OCI-LY1 (cell line): ENCODE results near the gene CPEB1.
"Not testable (repeated sequence)": the region's sequence is repeated elsewhere in the genome, so short reads cannot be mapped to it uniquely, and the experiment has no call there.

Experiments used
- H2AFZ ChIP-seq: fragments of 200-600 bp; sonication (generic), shearing (Covaris generic); 2 replicates; pipeline ENCODE4 v1.6.0; 2014; ENCODE audit warnings: antibody characterized with exemption, mild to moderate bottlenecking, low read length
- H3F3A ChIP-seq: fragments of 200-600 bp; sonication (generic), shearing (Covaris generic); 2 replicates; pipeline ENCODE4 v1.6.0; 2014; ENCODE audit warnings: mild to moderate bottlenecking, antibody characterized with exemption, low read length, moderate library complexity; ENCODE audit not compliant: insufficient read depth
- H3K27ac ChIP-seq: fragments of 200-600 bp; sonication (generic); 2 replicates; pipeline ENCODE4 v1.5.1; 2014; ENCODE audit warnings: low read length, mixed run types, mild to moderate bottlenecking, low read depth; ENCODE audit not compliant: poor library complexity, severe bottlenecking
- H3K27me3 ChIP-seq: fragments of 200-600 bp; sonication (generic); 2 replicates; pipeline ENCODE4 v1.6.0; 2014; ENCODE audit warnings: antibody characterized with exemption, mild to moderate bottlenecking, low read length, moderate library complexity; ENCODE audit not compliant: insufficient read depth
- H3K36me3 ChIP-seq: fragments of 200-600 bp; sonication (generic); 2 replicates; pipeline ENCODE4 v1.6.1; 2014; ENCODE audit warnings: mild to moderate bottlenecking, antibody characterized with exemption, low read length, moderate library complexity, mixed read lengths; ENCODE audit not compliant: insufficient read depth
- H3K4me1 ChIP-seq: fragments of 200-600 bp; sonication (generic); 2 replicates; pipeline ENCODE4 v1.5.1; 2014; ENCODE audit warnings: mild to moderate bottlenecking, low read length, moderate library complexity; ENCODE audit not compliant: insufficient read depth, severe bottlenecking
- H3K4me2 ChIP-seq: fragments of 200-600 bp; sonication (generic), shearing (Covaris generic); 2 replicates; pipeline ENCODE4 v1.6.1; 2014; ENCODE audit warnings: low read length
- H3K4me3 ChIP-seq: fragments of 200-600 bp; sonication (generic); 2 replicates; pipeline ENCODE4 v1.5.1; 2014; ENCODE audit warnings: low read length, low read depth, mild to moderate bottlenecking, mixed read lengths; ENCODE audit not compliant: poor library complexity, severe bottlenecking
- H3K79me2 ChIP-seq: fragments of 200-600 bp; shearing (Covaris generic); 2 replicates; pipeline ENCODE4 v1.6.1; 2016; ENCODE audit warnings: mixed run types, low read length, mixed read lengths; ENCODE audit not compliant: insufficient read depth
- H3K9ac ChIP-seq: fragments of 200-600 bp; sonication (generic), shearing (Covaris generic); 2 replicates; pipeline ENCODE4 v1.6.1; 2014; ENCODE audit warnings: mild to moderate bottlenecking, low read length, mixed read lengths
- H3K9me2 ChIP-seq: fragments of 200-600 bp; sonication (generic), shearing (Covaris generic); 2 replicates; pipeline ENCODE4 v1.6.1; 2014; ENCODE audit warnings: low read depth, mild to moderate bottlenecking, low read length, mixed read lengths
- H3K9me3 ChIP-seq: fragments of 200-600 bp; shearing (Covaris generic); 2 replicates; pipeline ENCODE4 v1.6.1; 2014; ENCODE audit warnings: low read length, mixed read lengths
- H4K20me1 ChIP-seq: fragments of 200-600 bp; sonication (generic), shearing (Covaris generic); 2 replicates; pipeline ENCODE4 v1.6.0; 2016; ENCODE audit warnings: mild to moderate bottlenecking, low read length; ENCODE audit not compliant: insufficient read depth
- CTCF ChIP-seq: fragments of 200-600 bp; sonication (generic), shearing (Covaris generic); IDR thresholded peaks from 2 replicates; pipeline ENCODE4 v1.5.1; 2017; ENCODE audit warnings: mild to moderate bottlenecking, antibody characterized with exemption, low read length, moderate library complexity, mixed read lengths
- EZH2 ChIP-seq: fragments of 200-600 bp; sonication (generic), shearing (Covaris generic); IDR thresholded peaks from 2 replicates; pipeline ENCODE4 v1.8.0; 2017; ENCODE audit warnings: borderline replicate concordance, mixed run types, mild to moderate bottlenecking, antibody characterized with exemption, low read length, moderate library complexity, mixed read lengths

The CPEB1 gene

DNA sequence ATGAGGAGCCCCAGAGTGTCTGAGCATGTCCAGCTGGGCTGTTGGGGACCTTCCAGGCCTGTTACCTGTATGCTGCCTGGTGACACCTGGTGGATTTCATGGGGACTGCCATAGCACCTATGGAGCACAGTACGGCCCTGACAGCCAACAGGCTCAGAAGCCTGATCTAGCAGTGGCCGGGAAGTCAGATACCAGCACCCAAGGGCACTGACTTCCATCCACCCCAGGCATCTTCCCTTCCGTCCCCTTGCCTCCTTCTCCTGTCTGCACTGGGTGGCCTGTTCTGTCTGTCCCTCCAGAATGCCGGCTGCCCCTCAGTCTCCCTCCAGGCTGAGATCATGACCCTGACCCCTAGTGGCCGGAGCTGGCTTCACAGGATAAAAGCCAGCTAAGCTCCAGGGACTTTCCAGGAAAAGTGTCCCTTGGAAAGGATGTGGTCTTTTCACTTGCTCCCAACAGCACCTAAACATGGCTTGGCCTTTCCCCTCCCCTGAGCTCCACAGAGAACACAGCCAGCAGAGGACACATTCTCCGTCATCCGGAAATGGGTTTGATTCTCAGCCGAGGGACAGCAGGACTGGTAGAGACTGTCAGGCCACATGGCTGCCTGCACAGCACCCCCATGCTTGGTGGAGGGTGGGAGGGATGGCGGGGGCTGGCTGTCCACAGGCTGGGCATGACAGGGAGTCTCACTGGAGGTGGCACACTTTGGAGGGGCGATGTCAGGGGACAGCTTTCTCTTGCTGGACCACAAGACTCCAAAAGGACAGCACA lies 116.4 kb downstream of the CPEB1 start:
- Histone ChIP-seq H4K20me1 (no peaks in the 10 kb centered on the region), H3K4me2 (peak overlapping the region; percentile 65), H3K9me3 (no peaks in the 10 kb centered on the region), H3F3A (peaks cover 3% of the 10 kb centered on the region; the same call in 1 of the 2 replicates), H3K27ac (peak overlapping the region; percentile 58), H3K79me2 (no peaks in the 10 kb centered on the region), H3K36me3 (peaks cover 19% of the 10 kb centered on the region), H3K9me2 (no peaks in the 10 kb centered on the region), H3K4me1 (peaks cover 14% of the 10 kb centered on the region), H3K27me3 (no peaks in the 10 kb centered on the region), H3K9ac (peak overlapping the region; percentile 2; the same call in 1 of the 2 replicates), H3K4me3 (peak overlapping the region; percentile 32), H2AFZ (no peak overlapping the region)
- TF ChIP-seq EZH2, result no peak
- peak; percentile 91 for TF ChIP-seq CTCF

- Histone ChIP-seq H4K20me1 (no peaks in the 10 kb centered on the region), H3F3A (peaks cover 3% of the 10 kb centered on the region; the same call in 1 of the 2 replicates), H3K36me3 (peaks cover 12% of the 10 kb centered on the region), H3K27ac (no peak overlapping the region), H3K9me3 (no peaks in the 10 kb centered on the region), H3K4me1 (peaks cover 14% of the 10 kb centered on the region), H2AFZ (no peak overlapping the region), H3K4me2 (no peak overlapping the region), H3K27me3 (no peaks in the 10 kb centered on the region), H3K9ac (no peak overlapping the region), H3K4me3 (no peak overlapping the region), H3K79me2 (no peaks in the 10 kb centered on the region), H3K9me2 (no peaks in the 10 kb centered on the region)
- no peak for TF ChIP-seq EZH2
- no peak for TF ChIP-seq CTCF
Observed at GRCh38 chr15:82530006-82530405, 117.2 kb downstream of the CPEB1 start.

DNA sequence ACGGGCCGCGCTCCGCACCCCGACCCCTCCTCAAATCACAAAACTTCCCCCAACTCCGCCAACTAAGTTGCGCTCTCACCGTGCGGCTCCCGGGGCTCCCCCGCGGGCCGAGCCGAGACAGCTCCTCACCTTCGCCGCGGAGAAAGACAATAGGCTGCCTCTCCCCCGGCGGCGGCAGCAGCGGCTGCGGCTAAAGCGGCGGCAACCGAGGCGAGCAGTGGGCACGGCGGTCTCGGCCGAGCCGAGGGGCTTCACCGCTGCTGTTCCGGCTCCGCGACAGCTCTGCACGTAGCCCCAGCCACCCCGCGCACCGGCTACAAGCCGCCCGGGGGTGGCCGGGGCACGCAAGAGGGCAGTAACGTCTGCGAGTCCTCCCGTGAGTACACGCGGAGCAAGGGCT lies 133.6 kb downstream of the CPEB1 start:
- not testable (repeated sequence) for H3K4me3 ChIP-seq, H3K27me3 ChIP-seq

GRCh38 chr15:82507693-82508092 lies 139.5 kb downstream of the CPEB1 start:
- H3F3A ChIP-seq, H3K4me1 ChIP-seq, H3K9me2 ChIP-seq, H3K79me2 ChIP-seq, H3K4me3 ChIP-seq, H2AFZ ChIP-seq, H4K20me1 ChIP-seq, H3K9ac ChIP-seq, H3K9me3 ChIP-seq, H3K36me3 ChIP-seq, H3K27ac ChIP-seq, H3K27me3 ChIP-seq, H3K4me2 ChIP-seq: not testable (repeated sequence)

More for the DNA sequence above, 133.6 kb downstream of the CPEB1 start:
- not testable (repeated sequence) for H3F3A ChIP-seq, H3K9ac ChIP-seq, H4K20me1 ChIP-seq, H3K27ac ChIP-seq, H3K79me2 ChIP-seq, H2AFZ ChIP-seq, H3K36me3 ChIP-seq, H3K4me1 ChIP-seq, H3K9me2 ChIP-seq, H3K9me3 ChIP-seq, H3K4me2 ChIP-seq

- H3K9ac ChIP-seq, H3K27me3 ChIP-seq, H3K4me2 ChIP-seq, H2AFZ ChIP-seq, H3K9me2 ChIP-seq, H3K79me2 ChIP-seq, H4K20me1 ChIP-seq, H3K36me3 ChIP-seq, H3K9me3 ChIP-seq, H3K27ac ChIP-seq, H3K4me3 ChIP-seq, H3K4me1 ChIP-seq, H3F3A ChIP-seq: not testable (repeated sequence)
Observed at GRCh38 chr15:82507087-82507486, 140.1 kb downstream of the CPEB1 start.

DNA sequence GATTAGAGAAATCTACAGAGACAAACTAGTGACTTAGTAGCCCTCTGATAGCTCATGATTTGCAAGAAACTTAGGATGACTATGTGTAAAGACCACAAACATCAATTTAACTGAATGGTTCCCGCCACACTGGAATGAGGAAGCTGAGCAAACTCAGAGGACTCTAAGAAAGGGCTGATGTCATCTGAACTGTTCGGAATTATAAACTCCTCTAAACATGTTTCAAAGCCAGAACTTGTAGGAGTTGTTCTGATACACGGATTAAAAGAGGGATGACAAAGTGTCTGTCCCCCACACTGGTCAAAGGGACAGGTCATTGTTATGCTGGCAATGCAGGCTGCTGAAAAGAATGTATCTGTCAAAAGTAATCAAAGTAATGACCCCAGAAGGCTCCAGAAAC lies 141.3 kb downstream of the CPEB1 start:
- H3F3A ChIP-seq, H3K79me2 ChIP-seq, H3K9ac ChIP-seq, H3K4me3 ChIP-seq, H4K20me1 ChIP-seq, H3K27me3 ChIP-seq, H3K4me2 ChIP-seq, H3K27ac ChIP-seq, H2AFZ ChIP-seq, H3K36me3 ChIP-seq, H3K9me3 ChIP-seq, H3K9me2 ChIP-seq, H3K4me1 ChIP-seq: not testable (repeated sequence)
